HG02642 (cell line): ENCODE data around the gene MUC20.
"Not testable (repeated sequence)": the region's sequence is repeated elsewhere in the genome, so short reads cannot be mapped to it uniquely, and the experiment has no call there.

Source experiments
- ATAC-seq: cut with Tn5 transposase; IDR thresholded peaks from one replicate; pipeline ENCODE4 v1.9.1; 2021; ENCODE audit warnings: mild to moderate bottlenecking; ENCODE audit not compliant: unreplicated experiment, poor library complexity

Gene MUC20

GRCh38 chr3:195768414-195768813 is 47.6 kb downstream of the MUC20 start:
- ATAC-seq, result no peak

DNA sequence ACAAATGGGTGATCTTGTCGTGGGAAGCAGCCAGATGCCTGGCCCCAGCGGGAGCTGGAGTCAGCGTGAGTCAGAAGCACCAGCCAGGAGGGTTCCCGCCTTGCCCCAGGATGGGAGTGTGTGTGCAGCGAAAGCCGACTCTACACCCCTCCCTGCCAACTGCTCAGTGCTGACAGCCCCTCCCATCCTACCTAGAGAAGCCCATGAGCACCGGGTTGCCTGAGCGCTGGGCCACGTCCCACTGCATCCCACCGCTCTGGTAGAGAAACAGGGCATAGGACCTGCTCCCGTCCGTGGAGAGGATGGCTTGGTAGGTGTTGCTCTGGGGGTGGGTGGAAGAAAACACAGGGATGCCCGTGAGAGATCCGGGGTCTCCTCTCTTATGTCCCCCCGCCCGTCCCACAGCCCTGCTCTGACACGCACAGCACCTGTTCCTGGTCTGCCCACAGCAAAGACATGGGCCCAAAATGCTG is 48.1 kb downstream of the MUC20 start:
- ATAC-seq, result no peak

GRCh38 chr3:195769551-195769950 is 48.8 kb downstream of the MUC20 start:
- no peak for ATAC-seq

DNA sequence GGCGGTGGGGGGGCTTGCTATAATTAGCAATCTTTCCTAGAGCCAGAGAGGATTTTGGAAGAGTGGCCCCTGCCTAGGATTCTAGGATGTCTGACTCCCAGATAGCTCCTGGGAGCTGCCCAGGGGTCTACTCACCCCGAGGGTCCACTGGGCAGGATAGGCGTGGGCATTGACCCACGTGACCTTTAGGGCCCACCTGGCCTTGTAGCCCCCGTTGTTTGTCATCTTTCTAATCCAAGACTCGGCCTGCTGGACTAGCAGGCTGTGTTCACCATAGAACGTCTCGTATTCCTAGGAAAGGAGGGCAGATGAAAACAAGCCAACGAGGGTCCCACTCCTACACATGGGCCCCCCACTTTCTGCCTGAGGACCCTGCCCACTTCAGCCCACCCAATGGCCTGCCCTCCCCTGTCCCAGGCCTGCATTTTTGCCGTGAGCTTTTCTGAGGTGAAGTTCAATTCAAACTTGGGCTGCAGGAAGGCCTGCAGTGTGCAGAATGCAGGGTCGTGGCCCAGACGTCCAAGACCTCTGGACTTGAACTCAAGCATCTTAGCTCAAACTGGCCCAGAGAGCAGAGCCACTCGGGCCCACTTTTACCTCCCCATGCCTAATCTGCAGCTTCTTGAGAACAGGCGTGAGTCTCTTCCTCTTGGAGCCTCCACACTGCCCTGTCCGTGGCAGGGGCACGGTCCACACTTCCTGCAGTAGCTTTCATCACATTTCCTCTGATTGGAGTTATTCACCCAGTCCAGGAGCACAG is 49.5 kb downstream of the MUC20 start:
- ATAC-seq, result no peak

- not testable (repeated sequence) for ATAC-seq
These were observed 50.3 kb downstream of the MUC20 start for GRCh38 chr3:195770841-195771645.

DNA sequence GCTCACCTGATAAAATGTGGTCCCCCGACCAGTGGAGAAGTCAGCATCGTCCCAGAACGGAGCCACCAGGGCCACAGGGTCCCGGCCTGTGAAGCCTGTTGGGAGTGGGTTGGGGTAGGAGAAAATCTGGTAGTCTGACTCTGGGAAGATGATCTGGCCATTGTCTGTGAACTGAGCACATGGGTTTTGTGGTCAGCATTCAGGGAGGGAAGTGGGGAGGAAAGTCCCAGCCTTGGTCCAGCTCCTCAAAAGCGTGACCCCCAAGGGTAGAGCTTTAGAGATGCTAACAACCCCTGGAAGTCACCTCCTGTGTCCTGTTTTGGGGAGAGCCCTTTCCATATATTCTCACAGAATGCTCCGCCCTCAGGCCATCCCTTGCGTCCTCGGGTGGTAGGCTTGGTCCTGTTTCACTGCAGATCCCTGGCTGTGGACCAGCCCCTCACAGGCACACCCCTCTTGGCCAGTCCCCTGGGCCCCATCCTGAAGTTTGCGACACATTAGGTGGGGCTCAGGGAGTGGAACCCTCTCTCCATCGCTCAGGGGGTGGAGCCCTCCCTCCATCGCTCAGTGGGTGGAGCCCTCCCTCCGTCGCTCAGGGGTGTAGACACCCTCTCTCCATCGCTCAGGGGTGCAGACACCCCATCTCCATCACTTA is 51.0 kb downstream of the MUC20 start:
- no peak for ATAC-seq

DNA sequence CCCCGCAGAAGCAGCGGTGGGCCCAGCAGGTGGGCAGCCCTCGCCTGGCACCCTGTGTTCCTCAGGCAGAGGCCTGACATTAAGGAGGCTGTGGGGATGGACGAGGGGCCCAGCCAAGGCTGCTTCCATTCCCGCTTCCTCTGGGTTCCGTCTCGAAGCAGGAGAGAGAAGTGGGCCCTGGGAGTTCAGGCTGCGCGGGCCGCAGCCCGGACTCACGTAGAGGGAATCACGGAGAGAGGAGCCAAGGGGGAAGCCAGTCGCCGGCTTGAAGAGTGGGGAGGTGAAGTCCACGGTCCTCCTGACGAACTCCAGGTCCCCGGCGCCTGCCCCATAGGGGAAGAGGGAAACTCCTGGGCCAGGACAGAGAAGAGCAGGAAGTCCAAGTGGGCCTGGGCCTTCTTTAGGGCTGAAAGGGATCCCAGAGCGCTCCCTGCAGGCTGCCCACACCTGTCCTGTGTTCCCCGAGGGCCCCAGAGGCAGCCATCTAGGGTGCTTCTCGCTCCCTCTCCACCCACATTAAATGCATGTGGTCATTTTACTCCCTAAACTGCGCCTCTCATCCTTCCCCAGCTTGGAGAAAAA is 53.3 kb downstream of the MUC20 start:
- no peak for ATAC-seq

GRCh38 chr3:195774917-195775316 is 54.1 kb downstream of the MUC20 start:
- no peak for ATAC-seq

GRCh38 chr3:195777975-195778374 is 57.2 kb downstream of the MUC20 start:
- ATAC-seq, result no peak

DNA sequence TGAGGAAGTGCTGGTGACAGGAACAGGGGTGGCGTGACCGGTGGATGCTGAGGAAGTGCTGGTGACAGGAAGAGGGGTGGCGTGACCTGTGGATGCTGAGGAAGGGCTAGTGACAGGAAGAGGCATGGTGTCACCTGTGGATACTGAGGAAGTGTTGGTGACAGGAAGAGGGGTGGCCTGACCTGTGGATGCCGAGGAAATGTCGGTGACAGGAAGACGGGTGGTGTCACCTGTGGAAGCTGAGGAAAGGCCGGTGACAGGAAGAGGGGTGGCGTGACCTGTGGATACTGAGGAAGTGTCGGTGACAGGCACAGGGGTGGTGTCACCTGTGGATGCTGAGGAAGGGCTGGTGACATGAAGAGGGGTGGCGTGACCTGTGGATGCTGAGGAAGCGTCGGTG is 60.5 kb downstream of the MUC20 start:
- ATAC-seq, result not testable (repeated sequence)
